Measurements from ENCODE around the gene RNF19B.

DNA sequence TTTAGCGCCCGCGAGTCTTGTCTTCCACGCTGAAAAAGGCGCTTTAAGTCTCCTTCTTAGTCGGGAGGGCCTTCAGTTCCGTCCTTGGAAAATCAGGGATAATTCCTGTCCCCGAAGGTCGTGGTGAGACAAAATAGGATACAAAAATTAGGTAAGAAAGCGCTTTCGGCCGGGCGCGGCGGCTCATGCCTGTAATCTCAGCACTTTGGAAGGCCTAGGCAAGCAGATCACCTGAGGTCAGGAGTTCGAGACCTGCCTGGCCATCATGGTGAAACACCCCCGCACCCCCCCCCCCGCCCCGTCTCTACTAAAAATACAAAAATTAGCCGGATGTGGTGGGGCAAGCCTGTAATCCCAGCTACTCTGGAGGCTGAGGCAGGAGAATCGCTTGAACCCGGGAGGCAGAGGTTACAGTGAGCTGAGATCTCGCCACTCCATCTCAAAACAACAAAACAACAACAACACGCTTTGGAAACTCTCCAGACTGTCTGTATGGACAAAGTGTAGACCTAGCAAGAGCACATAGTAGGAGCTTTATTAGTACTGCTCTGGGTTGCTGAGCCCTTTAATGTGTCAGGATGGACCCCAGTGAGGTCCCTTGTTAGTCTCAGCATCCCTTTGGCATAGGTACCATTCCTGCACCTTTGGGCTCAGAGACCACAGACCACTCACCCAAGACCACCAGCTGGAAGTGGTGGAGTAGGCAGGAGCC is 62.6 kb downstream of the RNF19B start:
- TF ChIP-seq GATA2 (IDR thresholded peaks at IDR 0.05; ENCODE audit: low read depth, low read length) (no peak), GATA3 (IDR thresholded peaks at IDR 0.05; ENCODE audit: low read depth, low read length) (no peak)

Measured in SH-SY5Y (cell line).